Liver (tissue), 9 donors: Measurements from ENCODE around the gene ATP2B1. TPM values are rescaled to one million over a fixed set of nuclear protein-coding genes. Genes with fewer than 3 reads are reported as not detected.

ENCODE experiments used
- DNase-seq: peaks from one replicate; pipeline ENCODE4 v3.0.0-alpha.2; 2017; ENCODE audit warnings: low spot score
- H3K27ac ChIP-seq, 2 donors: one replicate each; pipeline ENCODE4 v1.7.0; 2013; ENCODE audit warnings: inconsistent platforms in 2 of 2, low read length in 2 of 2, control low read depth in 1 of 2, low read depth in 1 of 2, mild to moderate bottlenecking in 1 of 2
- H3K27me3 ChIP-seq, 4 donors: one replicate each; pipeline versions ENCODE4 v1.6.1 to v1.7.0; 2013; ENCODE audit warnings: low read length in 3 of 4, inconsistent platforms in 1 of 4, mild to moderate bottlenecking in 1 of 4, moderate library complexity in 1 of 4; ENCODE audit not compliant: control insufficient read depth in 4 of 4, insufficient read depth in 4 of 4
- H3K36me3 ChIP-seq, 4 donors: one replicate each; pipeline versions ENCODE4 v1.6.1 to v1.7.0; 2013; ENCODE audit warnings: low read length in 3 of 4, mild to moderate bottlenecking in 3 of 4, low read depth in 1 of 4, moderate library complexity in 1 of 4; ENCODE audit not compliant: control insufficient read depth in 4 of 4, insufficient read depth in 3 of 4
- H3K4me1 ChIP-seq, 4 donors: one replicate each; pipeline versions ENCODE4 v1.6.1 to v1.7.0; 2013; ENCODE audit warnings: low read length in 3 of 4, mild to moderate bottlenecking in 3 of 4, moderate library complexity in 1 of 4; ENCODE audit not compliant: control insufficient read depth in 4 of 4, insufficient read depth in 4 of 4
- H3K4me3 ChIP-seq, 3 donors: one replicate each; pipeline versions ENCODE4 v1.6.1 to v1.7.0; 2013; ENCODE audit warnings: low read length in 3 of 3, control low read depth in 1 of 3, low read depth in 1 of 3, mild to moderate bottlenecking in 1 of 3
- H3K9ac ChIP-seq, 2 donors: one replicate each; pipeline ENCODE4 v1.7.0; 2013; ENCODE audit warnings: low read length in 2 of 2, mild to moderate bottlenecking in 2 of 2, moderate library complexity in 2 of 2, control low read depth in 1 of 2, low read depth in 1 of 2
- H3K9me3 ChIP-seq, 4 donors: one replicate each; pipeline versions ENCODE4 v1.6.1 to v1.7.0; 2013; ENCODE audit warnings: low read length in 3 of 4; ENCODE audit not compliant: control insufficient read depth in 4 of 4
- EGR1 ChIP-seq, 2 donors: IDR thresholded peaks; 2 replicates each; pipeline ENCODE4 v1.6.1; 2016 to 2018; ENCODE audit warnings: antibody characterized with exemption in 2 of 2, low read depth in 2 of 2
- FOXA1 ChIP-seq: IDR thresholded peaks from 2 replicates; pipeline ENCODE4 v1.6.1; 2016; ENCODE audit warnings: antibody characterized with exemption
- FOXA2 ChIP-seq: IDR thresholded peaks from 2 replicates; pipeline ENCODE4 v1.6.1; 2016; ENCODE audit warnings: antibody characterized with exemption
- HNF4A ChIP-seq, 2 donors: conservative IDR thresholded peaks; 2 replicates each; pipeline ENCODE4 v1.6.1; 2016; ENCODE audit warnings: antibody characterized with exemption in 2 of 2, mild to moderate bottlenecking in 2 of 2
- JUND ChIP-seq, 2 donors: IDR thresholded peaks; 2 replicates each; pipeline ENCODE4 v1.6.1; 2016; ENCODE audit warnings: antibody characterized with exemption in 2 of 2
- NR2F2 ChIP-seq: IDR thresholded peaks from 2 replicates; pipeline ENCODE4 v1.6.1; 2016; ENCODE audit warnings: antibody characterized with exemption
- RXRA ChIP-seq, 2 donors: IDR thresholded peaks; 2 replicates each; pipeline ENCODE4 v1.6.1; 2017 to 2018; ENCODE audit warnings: antibody characterized with exemption in 2 of 2, mild to moderate bottlenecking in 1 of 2
- SP1 ChIP-seq: IDR thresholded peaks from 2 replicates; pipeline ENCODE4 v1.6.1; 2018; ENCODE audit warnings: antibody characterized with exemption, mild to moderate bottlenecking
- TAF1 ChIP-seq: conservative IDR thresholded peaks from 2 replicates; pipeline ENCODE4 v1.6.1; 2016; ENCODE audit warnings: antibody characterized with exemption, mild to moderate bottlenecking
- YY1 ChIP-seq: IDR thresholded peaks from 2 replicates; pipeline ENCODE4 v1.6.1; 2016; ENCODE audit warnings: antibody characterized with exemption, mild to moderate bottlenecking
- WGBS: extraction: QIAGEN DNeasy Blood & Tissue Kit; methylation state at CpG from one replicate; pipeline ENCODE4 v1.1.7; 2013; 5-methylcytosine and 5-hydroxymethylcytosine counted together
- polyA plus RNA-seq, 2 donors: library from polyadenylated mRNA; stranded (reverse) in 1 of 2; unstranded in 1 of 2; fragments of 200-250 nt in 1 of 2; fragments of >200 nt in 1 of 2; fragmentation: Nextera tagmentation in 1 of 2; extraction: Ambion mirVana in 1 of 2; gene quantifications; one replicate each; pipeline versions ENCODE4 v1.2.1 to v1.2.3, GENCODE V29; 2013 to 2015
- total RNA-seq, 2 donors: library from RNA; depleted of rRNA; stranded (reverse); fragments of >200 nt; gene quantifications; one replicate each; pipeline ENCODE4 v1.2.3, GENCODE V29; 2014
- TF ChIP-seq, protein P1 (sequence below): fragments of 150-350 bp; IDR thresholded peaks from 2 replicates; pipeline ENCODE4 v1.5.1; 2017; ENCODE audit warnings: improper control_type of control experiment, low read depth, low read length; ENCODE audit not compliant: missing input control
- TF ChIP-seq, protein P2 (sequence below): IDR thresholded peaks from 2 replicates; pipeline ENCODE4 v1.6.1; 2016; ENCODE audit warnings: antibody characterized with exemption
- TF ChIP-seq, protein P3 (sequence below): IDR thresholded peaks from 2 replicates; pipeline ENCODE4 v1.6.1; 2016; ENCODE audit warnings: antibody characterized with exemption
- TF ChIP-seq, protein P4 (sequence below): IDR thresholded peaks from 2 replicates; pipeline ENCODE4 v1.6.1; 2016; ENCODE audit warnings: antibody characterized with exemption, mild to moderate bottlenecking
- TF ChIP-seq, protein P5 (sequence below): IDR thresholded peaks from 2 replicates; pipeline ENCODE4 v1.6.1; 2016; ENCODE audit warnings: antibody characterized with exemption
- donor health status: healthy.
- donor health status: healthy.
- donor health status: healthy.
- donor health status: healthy.
- donor health status: healthy.

ATP2B1 gene
- total and polyA plus RNA-seq, 4 donors, result 7.3 to 41.1 (median 22.8) TPM

DNA sequence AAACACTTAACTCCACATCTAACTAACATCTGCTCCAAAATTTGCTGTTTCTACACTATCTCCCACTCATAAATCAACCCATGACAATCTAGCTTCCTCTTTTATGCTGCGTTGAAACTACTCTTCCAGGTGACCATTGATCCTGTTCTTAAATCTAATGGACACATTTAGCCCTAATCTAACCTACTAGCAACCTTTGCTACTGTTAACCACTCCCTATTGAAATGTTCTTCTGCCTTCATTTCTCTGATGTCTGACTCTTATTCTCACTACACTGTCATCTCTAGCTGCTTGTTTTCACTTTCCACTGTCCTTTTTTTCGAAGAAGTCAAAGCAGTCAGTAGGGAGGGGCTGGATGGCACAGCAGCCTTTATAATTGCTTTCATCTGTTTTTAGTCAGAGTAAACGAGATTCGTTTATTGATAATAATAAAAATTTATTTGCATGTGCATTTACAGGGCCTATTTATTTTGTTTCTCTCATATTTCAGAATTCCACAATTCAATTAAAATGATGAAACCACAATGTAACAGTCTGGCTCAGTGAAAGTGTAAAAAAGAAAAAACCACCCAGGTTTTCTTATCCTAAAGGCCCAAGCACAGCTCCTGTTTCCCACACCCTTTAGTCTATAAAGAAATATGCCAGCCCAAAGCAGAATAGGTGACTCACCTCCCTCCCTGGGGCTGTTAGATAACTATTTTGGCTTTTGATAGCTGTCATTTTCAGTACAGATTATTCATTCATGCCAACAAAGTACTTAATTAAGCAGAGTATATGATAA lies 44.9 kb downstream of the ATP2B1 start:
- no peak overlapping the region for H3K4me3 ChIP-seq
- H3K27me3 ChIP-seq, result no peaks in the 10 kb centered on the region
- H3K9ac ChIP-seq, result no peak overlapping the region
- 53% methylated on average over 4 of the region's 4 CpGs for WGBS
- TF ChIP-seq, protein P1, sequence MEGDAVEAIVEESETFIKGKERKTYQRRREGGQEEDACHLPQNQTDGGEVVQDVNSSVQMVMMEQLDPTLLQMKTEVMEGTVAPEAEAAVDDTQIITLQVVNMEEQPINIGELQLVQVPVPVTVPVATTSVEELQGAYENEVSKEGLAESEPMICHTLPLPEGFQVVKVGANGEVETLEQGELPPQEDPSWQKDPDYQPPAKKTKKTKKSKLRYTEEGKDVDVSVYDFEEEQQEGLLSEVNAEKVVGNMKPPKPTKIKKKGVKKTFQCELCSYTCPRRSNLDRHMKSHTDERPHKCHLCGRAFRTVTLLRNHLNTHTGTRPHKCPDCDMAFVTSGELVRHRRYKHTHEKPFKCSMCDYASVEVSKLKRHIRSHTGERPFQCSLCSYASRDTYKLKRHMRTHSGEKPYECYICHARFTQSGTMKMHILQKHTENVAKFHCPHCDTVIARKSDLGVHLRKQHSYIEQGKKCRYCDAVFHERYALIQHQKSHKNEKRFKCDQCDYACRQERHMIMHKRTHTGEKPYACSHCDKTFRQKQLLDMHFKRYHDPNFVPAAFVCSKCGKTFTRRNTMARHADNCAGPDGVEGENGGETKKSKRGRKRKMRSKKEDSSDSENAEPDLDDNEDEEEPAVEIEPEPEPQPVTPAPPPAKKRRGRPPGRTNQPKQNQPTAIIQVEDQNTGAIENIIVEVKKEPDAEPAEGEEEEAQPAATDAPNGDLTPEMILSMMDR, result no peak
- TF ChIP-seq TAF1 (no peak), SP1 (no peak), FOXA2 (no peak), JUND (IDR thresholded peaks at IDR 0.05) (no peak)
- TF ChIP-seq, protein P2, sequence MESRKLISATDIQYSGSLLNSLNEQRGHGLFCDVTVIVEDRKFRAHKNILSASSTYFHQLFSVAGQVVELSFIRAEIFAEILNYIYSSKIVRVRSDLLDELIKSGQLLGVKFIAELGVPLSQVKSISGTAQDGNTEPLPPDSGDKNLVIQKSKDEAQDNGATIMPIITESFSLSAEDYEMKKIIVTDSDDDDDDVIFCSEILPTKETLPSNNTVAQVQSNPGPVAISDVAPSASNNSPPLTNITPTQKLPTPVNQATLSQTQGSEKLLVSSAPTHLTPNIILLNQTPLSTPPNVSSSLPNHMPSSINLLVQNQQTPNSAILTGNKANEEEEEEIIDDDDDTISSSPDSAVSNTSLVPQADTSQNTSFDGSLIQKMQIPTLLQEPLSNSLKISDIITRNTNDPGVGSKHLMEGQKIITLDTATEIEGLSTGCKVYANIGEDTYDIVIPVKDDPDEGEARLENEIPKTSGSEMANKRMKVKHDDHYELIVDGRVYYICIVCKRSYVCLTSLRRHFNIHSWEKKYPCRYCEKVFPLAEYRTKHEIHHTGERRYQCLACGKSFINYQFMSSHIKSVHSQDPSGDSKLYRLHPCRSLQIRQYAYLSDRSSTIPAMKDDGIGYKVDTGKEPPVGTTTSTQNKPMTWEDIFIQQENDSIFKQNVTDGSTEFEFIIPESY, result no peak
- H3K4me1 ChIP-seq, result peaks cover 0 to 4% (median 0%) of the 10 kb centered on the region in 4 donors
- H3K27ac ChIP-seq, result no peak overlapping the region
- H3K9me3 ChIP-seq, result no peaks in the 10 kb centered on the region
- no peak for DNase-seq
- no peaks in the 10 kb centered on the region for H3K36me3 ChIP-seq

DNA sequence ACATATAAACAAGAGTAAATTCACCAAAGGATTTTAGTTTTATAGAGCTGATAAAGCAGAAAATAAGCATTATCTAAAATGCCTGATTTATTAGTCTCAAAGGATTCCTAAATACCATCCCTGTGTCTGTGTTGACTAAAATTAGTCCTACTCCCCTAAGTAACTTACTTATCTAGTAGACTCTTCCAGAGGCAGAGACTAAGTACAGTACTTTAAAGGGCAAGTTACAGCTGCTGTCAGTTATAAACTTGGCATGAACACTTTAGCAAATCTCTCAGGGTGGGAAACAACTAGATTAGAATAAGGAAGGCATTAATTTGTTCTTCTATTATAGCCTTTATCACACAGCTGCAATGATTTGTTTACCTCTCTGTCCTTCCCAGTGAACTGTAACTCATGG lies 46.0 kb downstream of the ATP2B1 start:
- H3K9me3 ChIP-seq, result no peaks in the 10 kb centered on the region
- DNase-seq, result no peak
- no peak overlapping the region for H3K4me3 ChIP-seq
- TF ChIP-seq FOXA1 (no peak), RXRA (IDR thresholded peaks at IDR 0.05) (no peak), YY1 (no peak), HNF4A (conservative IDR thresholded peaks at IDR 0.05) (no peak), JUND (IDR thresholded peaks at IDR 0.05) (no peak), FOXA2 (no peak), EGR1 (IDR thresholded peaks at IDR 0.05; ENCODE audit: low read depth in 2 of 2) (no peak), NR2F2 (no peak)
- TF ChIP-seq, protein P3, sequence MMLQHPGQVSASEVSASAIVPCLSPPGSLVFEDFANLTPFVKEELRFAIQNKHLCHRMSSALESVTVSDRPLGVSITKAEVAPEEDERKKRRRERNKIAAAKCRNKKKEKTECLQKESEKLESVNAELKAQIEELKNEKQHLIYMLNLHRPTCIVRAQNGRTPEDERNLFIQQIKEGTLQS, result no peak
- TF ChIP-seq, protein P4, sequence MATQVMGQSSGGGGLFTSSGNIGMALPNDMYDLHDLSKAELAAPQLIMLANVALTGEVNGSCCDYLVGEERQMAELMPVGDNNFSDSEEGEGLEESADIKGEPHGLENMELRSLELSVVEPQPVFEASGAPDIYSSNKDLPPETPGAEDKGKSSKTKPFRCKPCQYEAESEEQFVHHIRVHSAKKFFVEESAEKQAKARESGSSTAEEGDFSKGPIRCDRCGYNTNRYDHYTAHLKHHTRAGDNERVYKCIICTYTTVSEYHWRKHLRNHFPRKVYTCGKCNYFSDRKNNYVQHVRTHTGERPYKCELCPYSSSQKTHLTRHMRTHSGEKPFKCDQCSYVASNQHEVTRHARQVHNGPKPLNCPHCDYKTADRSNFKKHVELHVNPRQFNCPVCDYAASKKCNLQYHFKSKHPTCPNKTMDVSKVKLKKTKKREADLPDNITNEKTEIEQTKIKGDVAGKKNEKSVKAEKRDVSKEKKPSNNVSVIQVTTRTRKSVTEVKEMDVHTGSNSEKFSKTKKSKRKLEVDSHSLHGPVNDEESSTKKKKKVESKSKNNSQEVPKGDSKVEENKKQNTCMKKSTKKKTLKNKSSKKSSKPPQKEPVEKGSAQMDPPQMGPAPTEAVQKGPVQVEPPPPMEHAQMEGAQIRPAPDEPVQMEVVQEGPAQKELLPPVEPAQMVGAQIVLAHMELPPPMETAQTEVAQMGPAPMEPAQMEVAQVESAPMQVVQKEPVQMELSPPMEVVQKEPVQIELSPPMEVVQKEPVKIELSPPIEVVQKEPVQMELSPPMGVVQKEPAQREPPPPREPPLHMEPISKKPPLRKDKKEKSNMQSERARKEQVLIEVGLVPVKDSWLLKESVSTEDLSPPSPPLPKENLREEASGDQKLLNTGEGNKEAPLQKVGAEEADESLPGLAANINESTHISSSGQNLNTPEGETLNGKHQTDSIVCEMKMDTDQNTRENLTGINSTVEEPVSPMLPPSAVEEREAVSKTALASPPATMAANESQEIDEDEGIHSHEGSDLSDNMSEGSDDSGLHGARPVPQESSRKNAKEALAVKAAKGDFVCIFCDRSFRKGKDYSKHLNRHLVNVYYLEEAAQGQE, result no peak
- TF ChIP-seq, protein P1, result no peak
- TF ChIP-seq, protein P5, sequence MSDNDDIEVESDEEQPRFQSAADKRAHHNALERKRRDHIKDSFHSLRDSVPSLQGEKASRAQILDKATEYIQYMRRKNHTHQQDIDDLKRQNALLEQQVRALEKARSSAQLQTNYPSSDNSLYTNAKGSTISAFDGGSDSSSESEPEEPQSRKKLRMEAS, result no peak
- peaks cover 0 to 4% (median 2%) of the 10 kb centered on the region in 4 donors for H3K4me1 ChIP-seq
- no peak overlapping the region for H3K9ac ChIP-seq
- no peak overlapping the region for H3K27ac ChIP-seq
- H3K36me3 ChIP-seq, result no peaks in the 10 kb centered on the region
- H3K27me3 ChIP-seq, result no peaks in the 10 kb centered on the region
